Mesodermal cell (in vitro differentiated cells): ENCODE results near the gene GNAQ.
A peak's percentile ranks its signal among the peaks of the same experiment; 100 is the strongest.

ENCODE experiments used
- H3K27ac ChIP-seq: 2 replicates; pipeline ENCODE4 v1.7.0; 2013; ENCODE audit warnings: mild to moderate bottlenecking, low read depth, low read length, moderate library complexity; ENCODE audit not compliant: severe bottlenecking
- H3K36me3 ChIP-seq: 2 replicates; pipeline ENCODE4 v1.7.1; 2013; ENCODE audit warnings: mild to moderate bottlenecking, low read length, moderate library complexity; ENCODE audit not compliant: control insufficient read depth, insufficient read depth
- H3K4me1 ChIP-seq: one replicate; pipeline ENCODE4 v1.7.1; 2013; ENCODE audit warnings: mild to moderate bottlenecking, low read length; ENCODE audit not compliant: insufficient read depth, control insufficient read depth, poor library complexity, severe bottlenecking
- H3K4me3 ChIP-seq: 2 replicates; pipeline ENCODE4 v1.7.0; 2013; ENCODE audit warnings: low read length, control low read depth, mild to moderate bottlenecking; ENCODE audit not compliant: insufficient read depth, poor library complexity, severe bottlenecking; ENCODE audit errors: extremely low read depth
- H3K9me3 ChIP-seq: 2 replicates; pipeline ENCODE4 v1.7.1; 2013; ENCODE audit warnings: mild to moderate bottlenecking, low read length, moderate library complexity; ENCODE audit not compliant: control insufficient read depth
- WGBS, 2 experiments: methylation state at CpG; one replicate each; pipeline ENCODE4 v1.1.5; 2013; ENCODE audit warnings: missing lambda C conversion rate in 2 of 2; ENCODE audit not compliant: insufficient coverage in 2 of 2; 5-methylcytosine and 5-hydroxymethylcytosine counted together

Gene GNAQ

GRCh38 chr9:78017190-78017693 lies 14.4 kb downstream of the GNAQ start:
- H3K4me3 ChIP-seq: no peak overlapping the region
- 95 to 100% methylated on average over 2 to 3 of the region's 3 CpGs for WGBS, 2 experiments
- no peaks in the 10 kb centered on the region for H3K9me3 ChIP-seq
- no peak overlapping the region for H3K27ac ChIP-seq
- H3K4me1 ChIP-seq: peaks cover 8% of the 10 kb centered on the region
- peaks cover 4% of the 10 kb centered on the region for H3K36me3 ChIP-seq

DNA sequence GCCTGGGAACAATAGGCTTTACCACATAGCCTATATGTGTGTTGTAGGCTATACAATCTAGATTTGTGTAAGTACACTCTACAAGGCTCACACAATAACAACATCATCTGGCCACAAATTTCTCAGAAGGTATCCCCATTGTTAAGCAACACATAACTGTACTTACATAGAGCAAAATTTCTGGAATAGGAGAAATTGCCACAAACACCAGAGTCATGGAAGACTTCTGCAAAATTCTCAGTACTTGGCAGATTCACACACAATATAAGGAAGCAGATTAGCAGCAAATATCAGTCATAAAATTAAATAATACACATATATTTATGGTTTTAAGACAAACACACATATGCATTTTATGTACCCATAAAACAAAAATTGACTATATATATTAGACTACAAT lies 16.4 kb downstream of the GNAQ start:
- Histone ChIP-seq H3K9me3 (no peaks in the 10 kb centered on the region), H3K36me3 (peaks cover 4% of the 10 kb centered on the region), H3K4me3 (no peak overlapping the region), H3K4me1 (peaks cover 16% of the 10 kb centered on the region), H3K27ac (no peak overlapping the region)

DNA sequence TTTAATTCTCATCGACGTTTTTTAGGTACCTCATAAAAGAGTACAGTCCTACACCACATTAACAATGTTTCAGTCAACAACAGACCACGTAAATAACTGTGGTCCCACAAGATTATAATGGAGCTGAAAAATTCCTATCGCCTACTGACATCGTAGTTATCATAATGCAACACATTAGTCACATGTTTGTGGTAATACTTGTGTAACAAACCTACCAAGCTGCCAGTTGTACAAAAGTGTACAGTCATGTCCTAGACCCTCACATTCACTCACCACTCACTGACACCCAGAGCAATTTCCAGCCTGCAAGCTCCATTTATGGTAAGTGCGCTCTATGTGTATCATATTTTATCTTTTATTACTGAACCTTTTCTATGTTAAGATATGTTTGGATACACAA lies 16.8 kb downstream of the GNAQ start:
- H3K27ac ChIP-seq: no peak overlapping the region
- H3K4me1 ChIP-seq: peaks cover 16% of the 10 kb centered on the region
- no peak overlapping the region for H3K4me3 ChIP-seq
- no CpG with 5 or more reads among the region's 6 CpGs for WGBS, 2 experiments
- H3K36me3 ChIP-seq: peaks cover 4% of the 10 kb centered on the region
- no peaks in the 10 kb centered on the region for H3K9me3 ChIP-seq

DNA sequence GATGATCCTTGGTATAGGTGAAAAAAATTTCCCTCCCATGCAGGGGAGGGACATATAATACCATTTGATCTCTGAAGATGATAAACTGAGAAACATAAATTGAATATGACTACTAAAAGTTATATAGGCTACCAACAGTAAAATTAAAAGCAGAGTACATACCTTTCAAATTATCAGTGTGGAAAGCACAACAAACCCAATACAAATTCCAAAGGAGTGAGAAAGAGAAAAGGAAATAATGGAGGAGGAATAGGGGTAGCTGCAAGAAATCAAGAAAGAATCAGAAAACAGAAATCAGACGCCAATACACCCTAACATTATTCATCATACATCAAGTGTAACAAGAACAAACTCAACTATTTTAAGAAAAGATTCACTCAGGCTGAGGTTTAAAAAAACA lies 17.7 kb downstream of the GNAQ start:
- WGBS, 2 experiments: 71% methylated on average over 1 of the region's 1 CpG; no CpG with 5 or more reads in 1 of the 2 experiments
- H3K4me1 ChIP-seq: peaks cover 16% of the 10 kb centered on the region
- H3K9me3 ChIP-seq: no peaks in the 10 kb centered on the region
- H3K4me3 ChIP-seq: no peak overlapping the region
- H3K36me3 ChIP-seq: peaks cover 4% of the 10 kb centered on the region
- no peak overlapping the region for H3K27ac ChIP-seq

DNA sequence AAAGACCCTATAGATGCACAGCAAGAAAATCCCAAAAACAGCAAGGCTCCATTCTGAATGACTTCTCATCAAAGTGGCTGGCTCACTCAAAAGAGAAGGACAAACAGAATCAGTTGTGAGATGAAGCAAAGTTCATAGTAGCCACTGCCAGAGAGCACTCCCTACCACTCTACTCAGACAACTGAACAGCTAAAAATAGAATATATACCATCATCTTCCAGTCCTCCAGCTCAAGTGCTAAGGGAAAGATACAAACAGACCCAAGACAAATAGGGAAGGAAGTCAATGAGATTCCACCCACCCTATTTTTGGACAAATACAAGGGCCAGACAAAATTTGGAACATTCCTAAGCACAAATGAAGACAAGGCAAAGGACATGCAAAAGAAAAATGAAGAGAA lies 20.6 kb downstream of the GNAQ start:
- no peaks in the 10 kb centered on the region for H3K9me3 ChIP-seq
- no peak overlapping the region for H3K4me3 ChIP-seq
- peaks cover 16% of the 10 kb centered on the region for H3K4me1 ChIP-seq
- H3K27ac ChIP-seq: peak overlapping the region; percentile 26
- H3K36me3 ChIP-seq: peaks cover 4% of the 10 kb centered on the region

GRCh38 chr9:78010445-78010844 lies 21.2 kb downstream of the GNAQ start:
- no CpG with 5 or more reads among the region's 5 CpGs for WGBS, 2 experiments
- H3K36me3 ChIP-seq: peaks cover 8% of the 10 kb centered on the region
- H3K4me3 ChIP-seq: no peak overlapping the region
- H3K9me3 ChIP-seq: no peaks in the 10 kb centered on the region
- H3K4me1 ChIP-seq: peaks cover 16% of the 10 kb centered on the region
- no peak overlapping the region for H3K27ac ChIP-seq

GRCh38 chr9:78009186-78009585 lies 22.4 kb downstream of the GNAQ start:
- Histone ChIP-seq H3K4me1 (peaks cover 16% of the 10 kb centered on the region), H3K27ac (no peak overlapping the region), H3K36me3 (peaks cover 6% of the 10 kb centered on the region), H3K9me3 (no peaks in the 10 kb centered on the region), H3K4me3 (no peak overlapping the region)
- WGBS, 2 experiments: 94% methylated on average over 2 of the region's 4 CpGs; no CpG with 5 or more reads in 1 of the 2 experiments

DNA sequence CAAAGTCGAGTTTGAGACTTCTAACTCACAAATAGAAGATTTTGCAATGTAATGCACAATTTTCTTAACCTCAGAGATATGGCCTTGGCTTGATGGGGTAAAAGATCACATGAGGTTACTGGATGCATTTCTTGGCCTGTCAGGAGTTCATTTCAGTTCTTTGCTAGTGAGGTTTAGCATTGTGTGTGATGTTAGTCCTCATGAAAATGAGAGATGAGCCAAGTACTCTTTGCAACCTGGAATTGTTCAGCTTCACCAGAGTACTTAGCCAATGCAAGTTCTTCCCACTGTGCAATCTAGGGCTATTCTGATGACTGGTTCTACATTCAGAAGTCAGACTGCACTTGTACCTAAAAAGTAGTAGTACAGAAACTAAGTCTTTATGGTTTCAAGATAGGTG lies 24.9 kb downstream of the GNAQ start:
- Histone ChIP-seq H3K9me3 (no peaks in the 10 kb centered on the region), H3K36me3 (peaks cover 6% of the 10 kb centered on the region), H3K27ac (no peak overlapping the region), H3K4me1 (peaks cover 13% of the 10 kb centered on the region), H3K4me3 (no peak overlapping the region)
- WGBS, 2 experiments: no CpG with 5 or more reads among the region's 1 CpG

DNA sequence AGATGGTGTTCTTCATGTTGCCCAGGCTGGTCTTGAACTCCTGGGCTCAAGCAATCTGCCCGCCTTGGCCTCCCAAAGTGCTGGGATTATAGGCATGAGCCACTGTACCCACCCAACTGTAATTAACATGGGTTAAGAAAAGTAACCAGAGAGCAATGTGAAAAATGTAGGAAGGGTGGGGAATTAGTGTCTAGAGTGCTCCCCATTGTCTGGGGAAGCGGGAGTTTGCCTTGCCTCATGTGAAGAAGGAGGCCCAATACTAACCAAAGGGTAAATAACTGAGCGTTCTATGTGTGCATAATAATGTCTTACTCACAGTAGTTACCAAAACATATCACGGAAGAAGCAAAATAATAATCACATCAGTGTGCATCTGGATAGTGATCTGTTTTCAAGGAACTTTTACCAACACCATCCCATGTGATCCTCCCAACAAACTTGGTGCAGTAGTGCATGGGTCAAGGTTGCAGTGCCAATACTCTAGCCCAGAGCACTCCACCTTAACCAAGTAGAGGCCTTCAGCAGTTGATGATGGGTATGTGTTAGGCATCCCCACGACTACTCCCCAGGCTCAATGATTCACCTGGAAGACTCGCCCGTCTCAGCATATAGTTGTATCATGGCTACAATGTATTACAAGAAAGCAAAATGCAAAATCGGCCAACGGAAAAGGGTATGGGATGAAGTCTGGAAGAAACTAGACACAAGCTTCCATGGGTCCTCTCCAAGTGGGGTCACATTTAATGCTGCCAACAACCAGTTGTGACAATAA lies 26.2 kb downstream of the GNAQ start:
- H3K9me3 ChIP-seq: no peaks in the 10 kb centered on the region
- 89 to 100% methylated on average over 2 to 6 of the region's 9 CpGs for WGBS, 2 experiments
- H3K27ac ChIP-seq: no peak overlapping the region
- H3K4me1 ChIP-seq: peaks cover 2% of the 10 kb centered on the region
- no peak overlapping the region for H3K4me3 ChIP-seq
- H3K36me3 ChIP-seq: peaks cover 6% of the 10 kb centered on the region

DNA sequence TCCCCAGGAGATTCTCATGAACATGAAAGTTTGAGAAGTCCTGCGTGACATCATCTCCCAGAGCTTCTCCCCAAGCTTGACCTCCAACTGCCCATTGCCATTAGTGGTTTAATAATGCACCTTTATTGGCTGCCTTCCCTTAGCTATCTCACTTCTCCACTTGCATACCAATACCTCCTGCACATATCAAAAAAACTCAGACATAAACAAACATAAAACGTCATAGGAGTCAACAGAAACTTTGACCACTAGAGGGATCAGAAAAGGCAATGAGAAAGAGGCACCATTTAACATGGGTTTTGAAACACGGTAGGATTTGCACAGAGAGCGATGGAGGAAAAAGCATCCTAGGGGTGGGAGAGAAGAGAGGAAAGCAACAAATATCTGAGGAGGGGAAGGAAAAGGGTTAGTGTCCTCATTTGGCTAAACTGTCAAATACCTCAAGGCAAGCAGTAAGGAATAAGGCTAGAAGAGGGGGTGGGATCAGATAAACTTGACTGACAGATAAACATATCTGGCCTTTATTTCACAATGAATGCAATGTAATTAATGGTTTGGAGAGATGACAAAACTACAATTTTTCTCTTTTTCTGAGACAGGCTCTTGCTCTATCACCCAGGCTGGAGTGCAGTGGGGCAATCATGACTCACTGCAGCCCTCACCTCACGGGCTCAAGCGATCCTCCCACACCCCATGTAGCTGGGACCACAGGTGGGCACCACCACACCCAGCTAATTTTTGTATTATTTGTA lies 27.0 kb downstream of the GNAQ start:
- H3K36me3 ChIP-seq: peaks cover 6% of the 10 kb centered on the region
- no peak overlapping the region for H3K27ac ChIP-seq
- H3K4me1 ChIP-seq: no peaks in the 10 kb centered on the region
- 100% methylated on average over 3 of the region's 6 CpGs for WGBS, 2 experiments
- H3K9me3 ChIP-seq: no peaks in the 10 kb centered on the region
- H3K4me3 ChIP-seq: no peak overlapping the region

GRCh38 chr9:78003730-78004129 lies 27.9 kb downstream of the GNAQ start:
- 80 to 100% methylated on average over 2 to 3 of the region's 4 CpGs for WGBS, 2 experiments
- H3K4me1 ChIP-seq: no peaks in the 10 kb centered on the region
- peaks cover 6% of the 10 kb centered on the region for H3K36me3 ChIP-seq
- no peak overlapping the region for H3K27ac ChIP-seq
- no peaks in the 10 kb centered on the region for H3K9me3 ChIP-seq
- H3K4me3 ChIP-seq: no peak overlapping the region
